Astrocyte (in vitro differentiated cells and primary cell): ENCODE data around the gene TIPARP. TPM values are rescaled to one million over a fixed set of nuclear protein-coding genes. Genes with fewer than 3 reads are reported as not detected.

Source experiments
- DNase-seq: peaks from one replicate; pipeline ENCODE4 v3.0.0-alpha.2; 2010; ENCODE audit warnings: low read depth
- FAIRE-seq: peaks from 2 replicates; lab custom pipeline; 2011; peaks lifted over from hg19 to GRCh38; lab: Jason Lieb, UNC
- H2AFZ ChIP-seq: 2 replicates; pipeline ENCODE4 v1.6.0; 2012; ENCODE audit warnings: low read depth, low read length, inconsistent platforms
- H3K27ac ChIP-seq: 2 replicates; pipeline ENCODE4 v1.5.1; 2011; ENCODE audit warnings: low read depth, low read length, inconsistent platforms
- H3K27me3 ChIP-seq: 2 replicates; pipeline ENCODE4 v1.6.0; 2011; ENCODE audit warnings: low read length, inconsistent platforms; ENCODE audit not compliant: insufficient read depth
- H3K36me3 ChIP-seq: 2 replicates; pipeline ENCODE4 v1.5.1; 2011; ENCODE audit warnings: low read length, inconsistent platforms; ENCODE audit not compliant: insufficient read depth
- H3K4me1 ChIP-seq: 2 replicates; pipeline ENCODE4 v1.5.1; 2011; ENCODE audit warnings: low read length, inconsistent platforms; ENCODE audit not compliant: insufficient read depth
- H3K4me2 ChIP-seq: 2 replicates; pipeline ENCODE4 v1.6.0; 2012; ENCODE audit warnings: low read length, inconsistent platforms
- H3K4me3 ChIP-seq: 2 replicates; pipeline ENCODE4 v1.5.1; 2011; ENCODE audit warnings: low read depth, mild to moderate bottlenecking, low read length, inconsistent platforms; ENCODE audit not compliant: insufficient read depth
- H3K79me2 ChIP-seq: 2 replicates; pipeline ENCODE4 v1.6.0; 2012; ENCODE audit warnings: mild to moderate bottlenecking, low read length, inconsistent platforms; ENCODE audit not compliant: insufficient read depth
- H3K9ac ChIP-seq: 2 replicates; pipeline ENCODE4 v1.6.0; 2012; ENCODE audit warnings: mild to moderate bottlenecking, low read length, inconsistent platforms
- H3K9me3 ChIP-seq: 2 replicates; pipeline ENCODE4 v1.5.1; 2012; ENCODE audit warnings: low read depth, mild to moderate bottlenecking, low read length, inconsistent platforms; ENCODE audit not compliant: insufficient read depth
- H4K20me1 ChIP-seq: 2 replicates; pipeline ENCODE4 v1.6.0; 2012; ENCODE audit warnings: low read length, inconsistent platforms; ENCODE audit not compliant: insufficient read depth
- H3K27ac Mint-ChIP-seq: one replicate; pipeline ENCODE4 v1.8.0; 2021; ENCODE audit warnings: mild to moderate bottlenecking, mixed read lengths; ENCODE audit not compliant: unreplicated experiment
- H3K27me3 Mint-ChIP-seq: one replicate; pipeline ENCODE4 v1.8.0; 2021; ENCODE audit warnings: low read depth, mixed read lengths; ENCODE audit not compliant: unreplicated experiment
- H3K36me3 Mint-ChIP-seq: one replicate; pipeline ENCODE4 v1.8.0; 2021; ENCODE audit warnings: low read depth, mixed read lengths; ENCODE audit not compliant: unreplicated experiment
- H3K4me1 Mint-ChIP-seq: one replicate; pipeline ENCODE4 v1.8.0; 2021; ENCODE audit warnings: low read depth, mixed read lengths; ENCODE audit not compliant: unreplicated experiment
- H3K4me3 Mint-ChIP-seq: one replicate; pipeline ENCODE4 v1.8.0; 2021; ENCODE audit warnings: mild to moderate bottlenecking, moderate library complexity, mixed read lengths; ENCODE audit not compliant: unreplicated experiment
- H3K9me3 Mint-ChIP-seq: one replicate; pipeline ENCODE4 v1.8.0; 2021; ENCODE audit warnings: mild to moderate bottlenecking, mixed read lengths; ENCODE audit not compliant: unreplicated experiment
- CTCF ChIP-seq: IDR thresholded peaks from 2 replicates; pipeline ENCODE4 v1.5.1; 2011; ENCODE audit warnings: low read depth, mild to moderate bottlenecking, inconsistent platforms, low read length, moderate library complexity; ENCODE audit not compliant: insufficient read depth
- EZH2 ChIP-seq: IDR thresholded peaks from 2 replicates; pipeline ENCODE4 v1.6.1; 2012; ENCODE audit warnings: mild to moderate bottlenecking, low read length, inconsistent platforms; ENCODE audit not compliant: insufficient read depth
- total RNA-seq: library from RNA; stranded (reverse); gene quantifications from 2 replicates; pipeline ENCODE4 v1.2.1, GENCODE V29; 2021

Gene TIPARP
- total RNA-seq, 1 donor from 2014 or later: 74.2 TPM

- H3K27ac ChIP-seq: no peak overlapping the region
- no peak overlapping the region for H3K27ac Mint-ChIP-seq
- no peak for DNase-seq
Measured at GRCh38 chr3:156661155-156661554, 13.2 kb upstream of the TIPARP start.

GRCh38 chr3:156664011-156664830 lies 10.2 kb upstream of the TIPARP start:
- H3K4me3 ChIP-seq: no peak overlapping the region
- no peak overlapping the region for H3K27ac ChIP-seq
- H4K20me1 ChIP-seq: no peaks in the 10 kb centered on the region
- peaks cover 3% of the 10 kb centered on the region for H3K4me1 ChIP-seq
- no peak overlapping the region for H3K27ac Mint-ChIP-seq
- no peak overlapping the region for H2AFZ ChIP-seq
- no peaks in the 10 kb centered on the region for H3K9me3 Mint-ChIP-seq
- no peaks in the 10 kb centered on the region for H3K9me3 ChIP-seq
- no peaks in the 10 kb centered on the region for H3K36me3 ChIP-seq
- H3K9ac ChIP-seq: no peak overlapping the region
- no peak overlapping the region for H3K4me2 ChIP-seq
- H3K36me3 Mint-ChIP-seq: no peaks in the 10 kb centered on the region
- no peak for DNase-seq
- H3K27me3 Mint-ChIP-seq: no peaks in the 10 kb centered on the region
- no peak overlapping the region for H3K4me3 Mint-ChIP-seq
- H3K4me1 Mint-ChIP-seq: peaks cover 13% of the 10 kb centered on the region
- no peak for FAIRE-seq
- H3K79me2 ChIP-seq: no peaks in the 10 kb centered on the region
- TF ChIP-seq EZH2 (no peak), CTCF (no peak)
- no peaks in the 10 kb centered on the region for H3K27me3 ChIP-seq

More at GRCh38 chr3:156661155-156661554, 13.2 kb upstream of the TIPARP start:
- Histone ChIP-seq H4K20me1 (no peaks in the 10 kb centered on the region), H3K36me3 (no peaks in the 10 kb centered on the region), H3K4me1 (peaks cover 3% of the 10 kb centered on the region), H3K27me3 (no peaks in the 10 kb centered on the region), H3K4me3 (no peak overlapping the region), H3K79me2 (no peaks in the 10 kb centered on the region), H2AFZ (no peak overlapping the region), H3K9me3 (no peaks in the 10 kb centered on the region), H3K9ac (no peak overlapping the region), H3K4me2 (no peak overlapping the region)
- H3K4me1 Mint-ChIP-seq: peaks cover 10% of the 10 kb centered on the region
- TF ChIP-seq CTCF (no peak), EZH2 (no peak)
- no peaks in the 10 kb centered on the region for H3K9me3 Mint-ChIP-seq
- H3K36me3 Mint-ChIP-seq: no peaks in the 10 kb centered on the region
- H3K4me3 Mint-ChIP-seq: no peak overlapping the region
- no peak for FAIRE-seq
- H3K27me3 Mint-ChIP-seq: no peaks in the 10 kb centered on the region

GRCh38 chr3:156664831-156665178 lies 9.6 kb upstream of the TIPARP start:
- Mint-ChIP-seq H3K36me3 (no peaks in the 10 kb centered on the region), H3K27ac (no peak overlapping the region)

More at GRCh38 chr3:156664831-156665178, 9.6 kb upstream of the TIPARP start:
- Histone ChIP-seq H3K4me1 (peaks cover 3% of the 10 kb centered on the region), H3K4me2 (no peak overlapping the region), H3K4me3 (no peak overlapping the region), H3K9me3 (no peaks in the 10 kb centered on the region), H3K9ac (no peak overlapping the region), H3K79me2 (no peaks in the 10 kb centered on the region), H3K36me3 (no peaks in the 10 kb centered on the region), H2AFZ (no peak overlapping the region), H3K27ac (no peak overlapping the region), H4K20me1 (no peaks in the 10 kb centered on the region), H3K27me3 (no peaks in the 10 kb centered on the region)
- Mint-ChIP-seq H3K4me3 (no peak overlapping the region), H3K27me3 (no peaks in the 10 kb centered on the region), H3K9me3 (no peaks in the 10 kb centered on the region), H3K4me1 (peaks cover 11% of the 10 kb centered on the region)
- FAIRE-seq: peak; percentile 29
- no peak for DNase-seq
- TF ChIP-seq EZH2: no peak
- TF ChIP-seq CTCF: no peak
